Thyroid gland (tissue), 4 donors: ENCODE data around the gene COL26A1.

ENCODE experiments used
- POLR2A ChIP-seq, 2 donors: fragments of 450-650 bp; IDR thresholded peaks; one replicate each; pipeline ENCODE4 v1.6.1; 2017; ENCODE audit warnings: antibody characterized with exemption in 2 of 2, mild to moderate bottlenecking in 2 of 2, moderate library complexity in 1 of 2
- TF ChIP-seq, protein P1 (sequence below), 6 experiments: fragments of 200-600 bp in 3 of 6; fragments of 450-650 bp in 3 of 6; sonication (generic) in 3 of 6; IDR thresholded peaks; one replicate each; pipeline ENCODE4 v1.5.1; 2016 to 2019; ENCODE audit warnings: antibody characterized with exemption in 6 of 6, mild to moderate bottlenecking in 2 of 6, inconsistent platforms in 1 of 6, moderate library complexity in 1 of 6

DNA sequence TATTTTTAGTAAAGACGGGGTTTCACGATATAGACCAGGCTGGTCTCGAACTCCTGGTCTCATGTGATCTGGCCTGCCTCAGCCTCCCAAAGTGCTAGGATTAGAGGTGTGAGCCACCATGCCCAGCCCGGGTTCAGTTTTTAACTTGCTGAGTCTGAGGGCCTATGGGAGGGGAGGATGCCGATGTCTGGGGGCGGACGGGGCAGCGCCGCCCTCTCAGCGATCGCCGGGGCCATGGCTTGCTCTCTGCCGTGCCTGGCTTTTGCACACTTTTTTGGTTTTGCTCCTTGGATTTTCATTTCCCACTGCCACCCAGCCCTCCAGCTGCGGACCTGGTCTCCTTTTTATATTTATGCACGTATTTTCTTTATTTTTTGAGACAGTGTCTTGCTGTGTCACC, 15.2 kb upstream of the COL26A1 start:
- no peak for TF ChIP-seq POLR2A (IDR thresholded peaks at IDR 0.05)
- TF ChIP-seq, protein P1, sequence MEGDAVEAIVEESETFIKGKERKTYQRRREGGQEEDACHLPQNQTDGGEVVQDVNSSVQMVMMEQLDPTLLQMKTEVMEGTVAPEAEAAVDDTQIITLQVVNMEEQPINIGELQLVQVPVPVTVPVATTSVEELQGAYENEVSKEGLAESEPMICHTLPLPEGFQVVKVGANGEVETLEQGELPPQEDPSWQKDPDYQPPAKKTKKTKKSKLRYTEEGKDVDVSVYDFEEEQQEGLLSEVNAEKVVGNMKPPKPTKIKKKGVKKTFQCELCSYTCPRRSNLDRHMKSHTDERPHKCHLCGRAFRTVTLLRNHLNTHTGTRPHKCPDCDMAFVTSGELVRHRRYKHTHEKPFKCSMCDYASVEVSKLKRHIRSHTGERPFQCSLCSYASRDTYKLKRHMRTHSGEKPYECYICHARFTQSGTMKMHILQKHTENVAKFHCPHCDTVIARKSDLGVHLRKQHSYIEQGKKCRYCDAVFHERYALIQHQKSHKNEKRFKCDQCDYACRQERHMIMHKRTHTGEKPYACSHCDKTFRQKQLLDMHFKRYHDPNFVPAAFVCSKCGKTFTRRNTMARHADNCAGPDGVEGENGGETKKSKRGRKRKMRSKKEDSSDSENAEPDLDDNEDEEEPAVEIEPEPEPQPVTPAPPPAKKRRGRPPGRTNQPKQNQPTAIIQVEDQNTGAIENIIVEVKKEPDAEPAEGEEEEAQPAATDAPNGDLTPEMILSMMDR (IDR thresholded peaks at IDR 0.05): no peak
